ENCODE data around the gene ZNF804B. TPM values are rescaled to one million over a fixed set of nuclear protein-coding genes. Genes with fewer than 3 reads are reported as not detected.
"Not testable (repeated sequence)": the region's sequence is repeated elsewhere in the genome, so short reads cannot be mapped to it uniquely, and the experiment has no call there.

The ZNF804B gene
- polyA plus RNA-seq, 2 donors = not detected

- H3K27ac ChIP-seq (ENCODE audit: low read depth in 2 of 2, low read length in 1 of 2) = no peak overlapping the region
- H3K4me3 ChIP-seq (ENCODE audit: low read depth in 1 of 2, low read length in 2 of 2) = no peak overlapping the region
- H3K36me3 ChIP-seq (ENCODE audit: control insufficient read depth in 2 of 2, insufficient read depth in 2 of 2, low read length in 1 of 2) = no peaks in the 10 kb centered on the region
- H3K27me3 ChIP-seq (ENCODE audit: control insufficient read depth in 1 of 2, insufficient read depth in 2 of 2, low read length in 2 of 2) = no peaks in the 10 kb centered on the region
- H3K4me1 ChIP-seq (ENCODE audit: control insufficient read depth in 2 of 2, insufficient read depth in 2 of 2, low read length in 1 of 2) = no peaks in the 10 kb centered on the region
- H3K9me3 ChIP-seq (ENCODE audit: control insufficient read depth in 2 of 2, insufficient read depth in 1 of 2, low read depth in 1 of 2, low read length in 1 of 2) = no peaks in the 10 kb centered on the region
Observed at GRCh38 chr7:89145801-89146200, 386.3 kb downstream of the ZNF804B start.

DNA sequence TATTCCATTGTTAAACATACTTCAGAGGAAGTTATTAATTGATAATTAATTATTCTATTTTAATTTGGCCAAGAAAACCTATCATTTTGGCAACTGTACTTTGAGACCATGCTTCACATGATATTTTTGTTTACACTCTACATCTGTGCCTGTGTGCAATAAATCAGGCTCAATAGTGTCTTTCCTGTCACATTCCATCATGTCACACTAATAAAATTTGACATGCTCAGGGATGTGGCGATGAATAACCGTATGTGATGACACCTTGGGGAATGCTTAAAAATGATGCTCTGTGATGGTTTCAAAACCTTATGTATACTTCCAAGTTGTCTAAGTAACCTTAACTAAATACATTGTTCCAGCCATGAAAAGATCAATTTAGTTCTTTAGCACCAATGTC, 400.6 kb downstream of the ZNF804B start:
- Histone ChIP-seq H3K27me3 (ENCODE audit: control insufficient read depth in 1 of 2, insufficient read depth in 2 of 2, low read length in 2 of 2) (no peaks in the 10 kb centered on the region), H3K36me3 (ENCODE audit: control insufficient read depth in 2 of 2, insufficient read depth in 2 of 2, low read length in 1 of 2) (no peaks in the 10 kb centered on the region), H3K4me1 (ENCODE audit: control insufficient read depth in 2 of 2, insufficient read depth in 2 of 2, low read length in 1 of 2) (no peaks in the 10 kb centered on the region), H3K9me3 (ENCODE audit: control insufficient read depth in 2 of 2, insufficient read depth in 1 of 2, low read depth in 1 of 2, low read length in 1 of 2) (no peaks in the 10 kb centered on the region), H3K4me3 (ENCODE audit: low read depth in 1 of 2, low read length in 2 of 2) (no peak overlapping the region), H3K27ac (ENCODE audit: low read depth in 2 of 2, low read length in 1 of 2) (no peak overlapping the region)
- WGBS, 2 donors = 87 to 88% methylated on average over 2 of the region's 2 CpGs

- 58 to 68% methylated on average over 3 of the region's 3 CpGs for WGBS, 2 donors
- Histone ChIP-seq H3K9me3 (ENCODE audit: control insufficient read depth in 2 of 2, insufficient read depth in 1 of 2, low read depth in 1 of 2, low read length in 1 of 2) (peaks cover 0 to 2% of the 10 kb centered on the region in 2 donors), H3K27ac (ENCODE audit: low read depth in 2 of 2, low read length in 1 of 2) (no peak overlapping the region), H3K36me3 (ENCODE audit: control insufficient read depth in 2 of 2, insufficient read depth in 2 of 2, low read length in 1 of 2) (no peaks in the 10 kb centered on the region), H3K4me1 (ENCODE audit: control insufficient read depth in 2 of 2, insufficient read depth in 2 of 2, low read length in 1 of 2) (no peaks in the 10 kb centered on the region), H3K27me3 (ENCODE audit: control insufficient read depth in 1 of 2, insufficient read depth in 2 of 2, low read length in 2 of 2) (no peaks in the 10 kb centered on the region), H3K4me3 (ENCODE audit: low read depth in 1 of 2, low read length in 2 of 2) (no peak overlapping the region)
Observed at GRCh38 chr7:89165421-89165820, 405.9 kb downstream of the ZNF804B start.

DNA sequence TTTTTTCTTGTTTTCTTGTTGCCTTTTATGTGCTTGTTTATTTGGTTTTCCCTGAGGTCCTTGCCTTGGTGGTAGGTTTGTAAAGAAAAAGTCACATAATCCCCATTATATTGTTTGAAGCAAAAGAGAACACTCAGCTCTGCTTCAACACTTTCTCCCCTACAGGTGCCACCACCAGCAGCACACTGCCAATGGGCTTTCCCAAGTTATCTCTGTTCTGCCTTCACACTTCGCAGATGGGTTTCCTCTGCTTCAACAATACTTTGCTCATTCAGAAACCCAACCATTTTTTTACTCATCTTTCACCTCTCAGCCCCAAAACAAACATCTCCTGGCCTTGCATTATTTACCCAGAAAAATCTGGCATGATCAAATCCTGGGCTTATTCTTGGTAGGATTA, 411.1 kb downstream of the ZNF804B start:
- Histone ChIP-seq H3K27me3 (ENCODE audit: control insufficient read depth in 1 of 2, insufficient read depth in 2 of 2, low read length in 2 of 2) (no peaks in the 10 kb centered on the region), H3K9me3 (ENCODE audit: control insufficient read depth in 2 of 2, insufficient read depth in 1 of 2, low read depth in 1 of 2, low read length in 1 of 2) (peaks cover 0 to 2% of the 10 kb centered on the region in 2 donors), H3K36me3 (ENCODE audit: control insufficient read depth in 2 of 2, insufficient read depth in 2 of 2, low read length in 1 of 2) (no peaks in the 10 kb centered on the region), H3K4me3 (ENCODE audit: low read depth in 1 of 2, low read length in 2 of 2) (no peak overlapping the region), H3K27ac (ENCODE audit: low read depth in 2 of 2, low read length in 1 of 2) (no peak overlapping the region), H3K4me1 (ENCODE audit: control insufficient read depth in 2 of 2, insufficient read depth in 2 of 2, low read length in 1 of 2) (no peaks in the 10 kb centered on the region)
- WGBS, 2 donors = 55 to 61% methylated on average over 1 of the region's 1 CpG

DNA sequence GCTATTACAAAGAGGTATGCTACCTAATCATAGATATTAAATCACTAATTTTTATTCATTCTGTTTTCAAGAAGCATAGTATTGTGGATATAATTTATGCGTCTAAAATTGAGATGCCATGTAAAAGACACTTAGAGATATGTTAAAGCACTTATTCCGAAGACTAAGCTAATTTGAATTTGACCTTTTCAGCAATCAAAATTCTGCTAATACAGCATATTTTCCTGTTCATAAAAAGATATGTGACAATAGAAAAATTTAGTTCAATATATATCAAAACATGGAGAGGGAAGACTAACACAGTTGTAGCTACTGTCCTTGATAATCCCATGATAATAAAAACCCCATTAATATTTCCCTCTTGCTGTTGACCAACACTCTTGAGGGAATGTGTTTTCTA, 422.6 kb downstream of the ZNF804B start:
- no peaks in the 10 kb centered on the region for H3K4me1 ChIP-seq (ENCODE audit: control insufficient read depth in 2 of 2, insufficient read depth in 2 of 2, low read length in 1 of 2)
- WGBS, 2 donors = 91 to 94% methylated on average over 2 of the region's 2 CpGs

GRCh38 chr7:89183712-89184111, 424.2 kb downstream of the ZNF804B start:
- 45 to 53% methylated on average over 5 of the region's 5 CpGs for WGBS, 2 donors
- Histone ChIP-seq H3K4me1 (ENCODE audit: control insufficient read depth in 2 of 2, insufficient read depth in 2 of 2, low read length in 1 of 2) (no peaks in the 10 kb centered on the region), H3K27ac (ENCODE audit: low read depth in 2 of 2, low read length in 1 of 2) (no peak overlapping the region), H3K36me3 (ENCODE audit: control insufficient read depth in 2 of 2, insufficient read depth in 2 of 2, low read length in 1 of 2) (no peaks in the 10 kb centered on the region), H3K27me3 (ENCODE audit: control insufficient read depth in 1 of 2, insufficient read depth in 2 of 2, low read length in 2 of 2) (no peaks in the 10 kb centered on the region), H3K9me3 (ENCODE audit: control insufficient read depth in 2 of 2, insufficient read depth in 1 of 2, low read depth in 1 of 2, low read length in 1 of 2) (peaks cover 4 to 8% of the 10 kb centered on the region in 2 donors), H3K4me3 (ENCODE audit: low read depth in 1 of 2, low read length in 2 of 2) (no peak overlapping the region)

More for the DNA sequence above, 422.6 kb downstream of the ZNF804B start:
- Histone ChIP-seq H3K27ac (ENCODE audit: low read depth in 2 of 2, low read length in 1 of 2) (no peak overlapping the region), H3K9me3 (ENCODE audit: control insufficient read depth in 2 of 2, insufficient read depth in 1 of 2, low read depth in 1 of 2, low read length in 1 of 2) (peaks cover 4 to 8% of the 10 kb centered on the region in 2 donors), H3K27me3 (ENCODE audit: control insufficient read depth in 1 of 2, insufficient read depth in 2 of 2, low read length in 2 of 2) (no peaks in the 10 kb centered on the region), H3K36me3 (ENCODE audit: control insufficient read depth in 2 of 2, insufficient read depth in 2 of 2, low read length in 1 of 2) (no peaks in the 10 kb centered on the region), H3K4me3 (ENCODE audit: low read depth in 1 of 2, low read length in 2 of 2) (no peak overlapping the region)

DNA sequence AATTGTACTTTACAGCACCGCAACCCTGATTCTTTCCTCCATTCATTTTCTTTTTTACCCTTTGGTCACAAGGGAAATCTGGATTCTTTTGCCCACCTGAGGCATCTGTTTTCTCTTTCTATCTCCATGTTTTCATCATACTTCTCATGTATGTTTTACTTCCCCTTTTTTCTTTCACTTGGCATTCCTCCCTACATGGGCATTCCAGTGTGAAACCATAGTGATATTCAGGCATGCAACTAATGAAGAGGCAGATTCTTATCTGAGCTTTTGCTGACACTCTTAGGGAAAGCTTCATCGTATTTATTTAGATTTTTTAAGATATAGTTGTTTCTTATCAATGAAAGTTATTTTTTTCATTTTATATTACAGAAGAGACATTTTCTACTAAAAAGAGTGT, 441.3 kb downstream of the ZNF804B start:
- WGBS, 2 donors = 67 to 74% methylated on average over 2 of the region's 2 CpGs
- H3K9me3 ChIP-seq (ENCODE audit: control insufficient read depth in 2 of 2, insufficient read depth in 1 of 2, low read depth in 1 of 2, low read length in 1 of 2) = no peaks in the 10 kb centered on the region
- H3K27me3 ChIP-seq (ENCODE audit: control insufficient read depth in 1 of 2, insufficient read depth in 2 of 2, low read length in 2 of 2) = no peaks in the 10 kb centered on the region
- no peak overlapping the region for H3K27ac ChIP-seq (ENCODE audit: low read depth in 2 of 2, low read length in 1 of 2)
- H3K4me1 ChIP-seq (ENCODE audit: control insufficient read depth in 2 of 2, insufficient read depth in 2 of 2, low read length in 1 of 2) = no peaks in the 10 kb centered on the region
- H3K4me3 ChIP-seq (ENCODE audit: low read depth in 1 of 2, low read length in 2 of 2) = no peak overlapping the region
- no peaks in the 10 kb centered on the region for H3K36me3 ChIP-seq (ENCODE audit: control insufficient read depth in 2 of 2, insufficient read depth in 2 of 2, low read length in 1 of 2)

GRCh38 chr7:89223900-89224395, 464.4 kb downstream of the ZNF804B start:
- no peak overlapping the region for H3K4me3 ChIP-seq (ENCODE audit: low read depth in 1 of 2, low read length in 2 of 2)
- H3K27me3 ChIP-seq (ENCODE audit: control insufficient read depth in 1 of 2, insufficient read depth in 2 of 2, low read length in 2 of 2) = no peaks in the 10 kb centered on the region
- H3K36me3 ChIP-seq (ENCODE audit: control insufficient read depth in 2 of 2, insufficient read depth in 2 of 2, low read length in 1 of 2) = no peaks in the 10 kb centered on the region
- H3K4me1 ChIP-seq (ENCODE audit: control insufficient read depth in 2 of 2, insufficient read depth in 2 of 2, low read length in 1 of 2) = no peaks in the 10 kb centered on the region
- H3K27ac ChIP-seq (ENCODE audit: low read depth in 2 of 2, low read length in 1 of 2) = no peak overlapping the region
- H3K9me3 ChIP-seq (ENCODE audit: control insufficient read depth in 2 of 2, insufficient read depth in 1 of 2, low read depth in 1 of 2, low read length in 1 of 2) = peaks cover 0 to 3% of the 10 kb centered on the region in 2 donors
- 38 to 39% methylated on average over 2 of the region's 2 CpGs for WGBS, 2 donors

DNA sequence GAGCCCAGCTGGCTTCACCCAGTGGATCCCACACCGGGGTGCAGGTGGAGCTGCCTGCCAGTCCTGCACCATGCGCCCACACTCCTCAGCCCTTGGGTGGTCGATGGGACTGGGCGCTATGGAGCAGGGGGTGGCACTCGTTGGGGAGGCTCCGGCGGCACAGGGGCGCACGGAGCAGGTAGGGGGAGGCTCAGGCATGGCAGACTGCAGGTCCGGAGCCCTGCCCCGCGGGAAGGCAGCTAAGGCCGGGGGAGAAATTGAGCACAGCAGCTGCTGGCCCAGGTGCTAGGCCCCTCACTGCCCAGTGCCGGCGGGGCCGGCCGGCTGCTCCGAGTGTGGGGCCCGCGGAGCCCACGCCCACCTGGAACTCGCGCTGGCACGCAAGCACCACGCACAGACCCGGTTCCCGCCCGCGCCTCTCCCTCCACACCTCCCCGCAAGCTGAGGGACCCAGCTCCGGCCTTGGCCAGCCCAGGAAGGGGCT, 469.2 kb downstream of the ZNF804B start:
- H3K4me3 ChIP-seq (ENCODE audit: low read depth in 1 of 2, low read length in 2 of 2); H3K9me3 ChIP-seq (ENCODE audit: control insufficient read depth in 2 of 2, insufficient read depth in 1 of 2, low read depth in 1 of 2, low read length in 1 of 2); H3K27ac ChIP-seq (ENCODE audit: low read depth in 2 of 2, low read length in 1 of 2); H3K27me3 ChIP-seq (ENCODE audit: control insufficient read depth in 1 of 2, insufficient read depth in 2 of 2, low read length in 2 of 2); H3K4me1 ChIP-seq (ENCODE audit: control insufficient read depth in 2 of 2, insufficient read depth in 2 of 2, low read length in 1 of 2); H3K36me3 ChIP-seq (ENCODE audit: control insufficient read depth in 2 of 2, insufficient read depth in 2 of 2, low read length in 1 of 2): not testable (repeated sequence)
- 92 to 93% methylated on average over 31 of the region's 31 CpGs for WGBS, 2 donors

DNA sequence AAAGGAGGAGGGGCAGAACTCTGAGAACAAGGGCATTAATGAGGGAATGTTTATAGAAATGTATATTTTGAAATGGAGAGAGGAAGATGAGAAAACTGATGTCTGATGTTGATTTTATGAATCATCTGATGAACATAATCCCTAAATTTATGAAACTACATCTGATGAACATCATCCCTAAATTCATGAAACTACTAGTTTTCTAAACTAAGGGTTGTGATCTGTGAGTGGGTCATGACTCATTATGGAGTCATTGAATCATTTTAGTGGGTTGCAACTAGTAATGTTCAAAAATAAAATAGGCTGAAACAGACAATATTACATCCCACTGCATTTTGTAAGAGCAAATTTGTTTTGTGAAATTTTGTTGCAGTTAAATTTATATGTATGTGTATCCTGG, 478.7 kb downstream of the ZNF804B start:
- no peaks in the 10 kb centered on the region for H3K36me3 ChIP-seq (ENCODE audit: control insufficient read depth in 2 of 2, insufficient read depth in 2 of 2, low read length in 1 of 2)
- H3K27ac ChIP-seq (ENCODE audit: low read depth in 2 of 2, low read length in 1 of 2) = no peak overlapping the region
- no peaks in the 10 kb centered on the region for H3K27me3 ChIP-seq (ENCODE audit: control insufficient read depth in 1 of 2, insufficient read depth in 2 of 2, low read length in 2 of 2)
- peaks cover 2 to 3% of the 10 kb centered on the region in 2 donors for H3K9me3 ChIP-seq (ENCODE audit: control insufficient read depth in 2 of 2, insufficient read depth in 1 of 2, low read depth in 1 of 2, low read length in 1 of 2)
- H3K4me1 ChIP-seq (ENCODE audit: control insufficient read depth in 2 of 2, insufficient read depth in 2 of 2, low read length in 1 of 2) = no peaks in the 10 kb centered on the region
- no peak overlapping the region for H3K4me3 ChIP-seq (ENCODE audit: low read depth in 1 of 2, low read length in 2 of 2)

Measured in esophagus (tissue), 2 donors.